ENCODE measurements around the gene NTNG1. TPM values are rescaled to one million over a fixed set of nuclear protein-coding genes. Genes with fewer than 3 reads are reported as not detected.

The NTNG1 gene
- total and polyA plus RNA-seq, 2 of the 4 experiments (the other 2 are of a cell fraction), result 1.2 to 2.3 TPM

GRCh38 chr1:107523736-107524135 lies 382.9 kb downstream of the NTNG1 start:
- intact Hi-C loops (cut with micrococcal nuclease) (loop anchor here (10.0 kb wide), 1 partner anchor 231 kb away; no protein-coding TSS in a partner anchor), dilution Hi-C loops (cut with HindIII; ENCODE audit: low sequenced_read_pairs, unreplicated experiment) (no loop called here), in situ Hi-C loops (cut with MboI; ENCODE audit: low sequenced_read_pairs) (no loop called here)
- Histone ChIP-seq H2BK15ac (ENCODE audit: low read depth, low read length) (no peak overlapping the region), H3K9ac (ENCODE audit: low read depth, low read length) (no peak overlapping the region), H3K18ac (ENCODE audit: low read depth, low read length) (no peak overlapping the region), H3K27me3 (ENCODE audit: control insufficient read depth, insufficient read depth, low read length) (no peaks in the 10 kb centered on the region), H3K14ac (replicated peaks; ENCODE audit: low read depth, low read length) (no peak overlapping the region), H4K8ac (ENCODE audit: low read depth in 2 of 2, low read length in 2 of 2) (no peak overlapping the region), H2AFZ (replicated peaks; ENCODE audit: low read length, poor library complexity) (no peak overlapping the region), H3K4me2 (ENCODE audit: low read depth, low read length) (no peak overlapping the region), H2BK120ac (ENCODE audit: low read depth, low read length) (no peak overlapping the region), H3K27ac (ENCODE audit: insufficient read depth, low read length) (no peak overlapping the region), H2AK5ac (ENCODE audit: low read depth, low read length) (no peak overlapping the region), H2BK20ac (ENCODE audit: low read depth, low read length) (no peak overlapping the region), H3K4ac (ENCODE audit: low read depth, low read length) (no peak overlapping the region), H3K9me3 (ENCODE audit: control insufficient read depth, insufficient read depth, low read length) (no peaks in the 10 kb centered on the region), H4K91ac (ENCODE audit: insufficient read depth, low read depth, low read length) (no peak overlapping the region), H4K20me1 (ENCODE audit: insufficient read depth, low read length) (no peaks in the 10 kb centered on the region), H3K23ac (ENCODE audit: low read depth, low read length) (no peak overlapping the region), H2AK9ac (replicated peaks; ENCODE audit: low read depth, low read length, poor library complexity) (no peak overlapping the region), H3K36me3 (ENCODE audit: control insufficient read depth, insufficient read depth, low read length) (no peaks in the 10 kb centered on the region), H4K5ac (ENCODE audit: low read depth, low read length) (no peak overlapping the region), H2BK5ac (ENCODE audit: low read depth, low read length, poor library complexity, severe bottlenecking) (no peak overlapping the region), H3K4me3 (ENCODE audit: insufficient read depth, low read depth, low read length) (no peak overlapping the region), H3K9me1 (ENCODE audit: insufficient read depth, low read length) (no peaks in the 10 kb centered on the region), H3K56ac (ENCODE audit: extremely low read depth, insufficient read depth, low read length) (no peak overlapping the region), H3K4me1 (ENCODE audit: control insufficient read depth, insufficient read depth, low read length) (no peaks in the 10 kb centered on the region), H3K79me1 (ENCODE audit: low read depth in 1 of 2, low read length in 2 of 2) (no peaks in the 10 kb centered on the region)
- BruUV-seq (replicated peaks), result no TSS peak
- ATAC-seq (ENCODE audit: low read depth), result no peak
- 80% methylated on average over 2 of the region's 4 CpGs; no CpG with 5 or more reads in 1 of the 2 experiments for WGBS, 2 experiments (ENCODE audit: extremely low coverage in 2 of 2, insufficient read length in 1 of 2)
- ChIA-PET CTCF (no interaction called here), POLR2A (ENCODE audit: unreplicated experiment) (no interaction called here)
- TF ChIP-seq POLR2A (IDR thresholded peaks at IDR 0.05; ENCODE audit: low read depth, low read length) (no peak), RAD21 (IDR thresholded peaks at IDR 0.05; ENCODE audit: low read length) (no peak), MXI1 (IDR thresholded peaks at IDR 0.05; ENCODE audit: borderline replicate concordance, low read depth, low read length) (no peak), CTCF (conservative IDR thresholded peaks at IDR 0.05; ENCODE audit: low read depth, low read length) (no peak), BHLHE40 (IDR thresholded peaks at IDR 0.05; ENCODE audit: low read depth, low read length) (no peak), CEBPB (IDR thresholded peaks at IDR 0.05; ENCODE audit: low read depth, low read length) (no peak), FOS (IDR thresholded peaks at IDR 0.05; ENCODE audit: low read depth, low read length) (no peak), MAFK (IDR thresholded peaks at IDR 0.05; ENCODE audit: low read depth, low read length) (no peak), SMC3 (IDR thresholded peaks at IDR 0.05; ENCODE audit: low read depth, low read length) (no peak), USF2 (IDR thresholded peaks at IDR 0.05; ENCODE audit: low read depth, low read length) (no peak), RCOR1 (IDR thresholded peaks at IDR 0.05; ENCODE audit: insufficient replicate concordance, low read length) (no peak), NFE2L2 (IDR thresholded peaks at IDR 0.05; ENCODE audit: low read depth, low read length) (no peak), CHD1 (IDR thresholded peaks at IDR 0.05; ENCODE audit: low read depth, low read length) (no peak), RFX5 (IDR thresholded peaks at IDR 0.05; ENCODE audit: low read depth, low read length) (no peak)
- DNase-seq, result no peak

Data from IMR-90 (cell line).